ENCODE measurements around the gene XPNPEP3.
"Not testable (repeated sequence)": the region's sequence is repeated elsewhere in the genome, so short reads cannot be mapped to it uniquely, and the experiment has no call there.

Gene XPNPEP3

DNA sequence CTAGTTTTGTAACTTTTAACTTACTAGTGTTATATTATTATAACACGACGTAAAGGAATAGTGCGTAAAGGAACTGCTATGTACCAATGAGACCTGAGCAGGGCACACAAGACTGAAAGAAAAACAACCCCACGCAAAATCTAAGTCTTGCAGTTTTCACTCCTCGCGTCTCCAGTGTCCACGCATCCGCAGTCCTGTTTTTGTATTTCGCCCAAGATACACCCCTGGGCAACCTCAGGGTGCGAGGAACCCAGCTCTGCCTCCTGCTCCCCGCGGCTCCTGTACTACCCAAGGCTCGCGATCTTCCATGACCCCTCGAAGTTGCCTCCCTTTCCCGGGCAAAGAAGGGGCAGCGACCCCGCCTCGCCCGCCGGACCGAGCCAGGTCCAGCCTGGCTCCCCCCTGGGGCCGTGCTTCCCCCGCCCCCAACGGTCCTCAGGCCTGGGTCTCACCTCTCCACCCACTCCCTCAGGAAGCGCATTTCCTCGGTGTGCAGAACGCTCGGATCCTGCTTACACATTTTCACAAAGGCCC, 902 bp upstream of the XPNPEP3 start:
- DNase-seq (ENCODE audit: low read depth in 2 of 2, low spot score in 1 of 2) = peak; percentile 2 to 11

DNA sequence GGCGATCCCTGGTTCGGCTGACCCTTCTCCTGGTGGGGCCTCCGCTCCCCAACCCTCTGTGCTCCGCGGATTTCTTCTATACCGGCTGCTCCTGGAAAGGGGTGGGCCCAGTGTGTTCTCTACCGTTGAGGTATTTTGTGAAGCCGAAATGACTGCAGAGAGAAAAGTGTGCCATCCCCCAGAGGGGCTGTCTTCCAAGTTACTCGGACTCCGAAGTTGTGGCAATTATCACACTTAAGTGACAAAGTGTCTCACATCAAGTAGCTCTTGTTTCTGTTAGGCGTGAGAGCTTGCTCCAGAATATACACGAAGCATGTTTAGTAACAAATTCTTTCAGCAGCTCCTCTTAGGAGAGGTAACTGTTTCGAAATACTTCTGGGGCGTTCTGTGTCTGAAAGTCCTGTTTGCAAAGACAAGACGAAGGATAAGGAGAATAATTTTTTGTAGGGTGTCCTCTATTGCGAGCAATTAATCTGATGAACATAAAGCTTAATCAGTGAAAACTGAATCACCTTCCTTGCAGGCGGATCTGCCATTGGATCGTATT, 434 bp downstream of the XPNPEP3 start:
- peak in 1 of 2 donors; percentile 2 for DNase-seq (ENCODE audit: low read depth in 2 of 2, low spot score in 1 of 2)

DNA sequence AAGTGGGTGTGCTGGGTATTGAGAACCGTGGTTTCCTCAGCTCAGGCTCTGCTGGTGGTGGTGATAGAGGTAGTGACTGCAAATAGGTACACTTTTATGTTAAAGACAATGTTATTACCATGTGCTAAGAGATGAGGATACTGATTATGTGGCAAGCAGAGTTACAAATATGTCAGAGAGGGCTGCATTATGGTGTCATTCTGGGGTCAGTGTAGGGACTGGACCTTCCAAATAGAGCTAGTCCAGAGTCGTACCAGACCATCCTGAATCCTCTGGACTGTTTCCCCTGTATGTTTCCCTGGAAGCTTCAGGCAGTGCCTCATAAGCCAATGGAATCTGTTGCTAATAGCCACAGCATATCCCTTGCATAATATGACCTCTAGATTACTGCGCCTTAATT, 5.1 kb downstream of the XPNPEP3 start, which contains the start of gene DNAJB7:
DNAJB7 (minus strand) TSS at position 101 of the 400 bp plus-strand sequence. CDS start 119 bp downstream, outside the sequence.
- no peak for DNase-seq (ENCODE audit: low read depth in 2 of 2, low spot score in 1 of 2)

DNA sequence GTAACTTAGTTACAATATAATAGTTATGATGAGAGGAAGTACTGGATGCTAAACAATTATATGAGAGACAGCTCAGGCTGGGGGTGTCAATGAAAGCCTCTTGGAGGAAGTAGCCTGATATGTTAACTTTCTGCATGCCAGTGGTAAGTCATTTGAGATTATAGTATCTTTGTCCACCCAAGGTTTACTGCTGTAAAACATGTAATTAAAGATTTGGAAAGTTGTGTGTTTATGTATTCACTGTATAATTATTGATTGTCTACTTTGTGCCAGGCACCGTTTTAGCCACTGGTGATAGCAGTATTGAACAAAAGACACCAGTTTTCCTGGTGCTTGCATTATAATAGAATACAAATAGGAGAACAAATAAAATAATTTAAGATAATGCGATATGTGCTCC, 5.6 kb downstream of the XPNPEP3 start:
- no peak for DNase-seq (ENCODE audit: low read depth in 2 of 2, low spot score in 1 of 2)

DNA sequence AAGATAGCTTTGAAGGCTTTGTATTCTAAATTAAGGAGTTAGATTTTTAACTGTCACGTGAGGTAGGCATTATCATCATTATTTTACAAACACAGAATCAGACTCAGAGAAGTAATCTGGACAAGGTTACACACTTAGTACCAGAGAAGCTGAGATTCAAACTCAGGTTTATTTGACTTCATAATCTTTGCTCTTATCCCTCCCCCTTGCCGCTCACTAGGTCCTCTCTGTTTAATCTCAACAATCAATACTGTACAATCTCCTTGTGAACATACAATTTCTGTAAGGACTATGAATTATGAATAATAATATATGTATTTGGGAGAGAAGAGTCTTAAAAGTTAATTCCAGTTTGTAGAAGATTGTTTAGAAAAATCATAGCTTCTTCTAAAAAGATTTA, 10.2 kb downstream of the XPNPEP3 start:
- no peak for DNase-seq (ENCODE audit: low read depth in 2 of 2, low spot score in 1 of 2)

DNA sequence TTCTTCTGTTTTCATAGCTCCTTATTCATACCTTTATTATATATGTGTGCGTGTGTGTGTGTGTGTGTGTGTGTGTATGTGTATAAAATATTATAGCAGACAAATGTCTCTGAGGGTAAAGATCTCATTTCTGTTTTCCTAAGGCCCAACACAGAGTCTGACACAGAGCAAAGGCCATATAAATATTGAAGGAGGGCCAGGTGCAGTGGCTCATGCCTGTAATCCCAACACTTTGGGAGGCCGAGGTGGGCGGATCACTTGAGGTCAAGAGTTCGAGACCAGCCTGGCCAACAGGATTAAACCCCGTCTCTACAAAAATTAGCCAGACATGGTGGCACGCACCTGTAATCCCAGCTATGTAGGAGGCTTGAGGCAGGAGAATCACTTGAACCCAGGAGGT, 11.4 kb downstream of the XPNPEP3 start:
- not testable (repeated sequence) for DNase-seq (ENCODE audit: low read depth in 2 of 2, low spot score in 1 of 2)

DNA sequence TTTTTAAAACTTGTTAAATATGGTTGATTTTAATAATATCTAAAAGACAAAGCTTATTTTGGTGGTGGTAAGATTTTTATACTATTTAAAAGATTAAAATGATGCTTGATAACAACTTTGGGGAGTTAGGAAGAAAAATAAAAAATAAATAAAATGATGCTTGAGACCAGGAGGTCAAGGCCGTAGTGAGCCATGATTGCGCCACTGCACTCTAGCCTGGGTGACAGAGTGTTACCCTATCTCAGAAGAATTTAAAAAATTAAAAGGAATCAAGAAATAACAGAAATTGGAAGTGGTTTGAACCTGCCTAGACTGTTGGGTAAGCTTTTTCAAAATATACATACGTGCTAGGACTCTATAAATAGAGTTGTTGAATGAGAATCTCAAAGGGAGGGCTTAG, 17.1 kb downstream of the XPNPEP3 start:
- no peak for DNase-seq (ENCODE audit: low read depth in 2 of 2, low spot score in 1 of 2)

DNA sequence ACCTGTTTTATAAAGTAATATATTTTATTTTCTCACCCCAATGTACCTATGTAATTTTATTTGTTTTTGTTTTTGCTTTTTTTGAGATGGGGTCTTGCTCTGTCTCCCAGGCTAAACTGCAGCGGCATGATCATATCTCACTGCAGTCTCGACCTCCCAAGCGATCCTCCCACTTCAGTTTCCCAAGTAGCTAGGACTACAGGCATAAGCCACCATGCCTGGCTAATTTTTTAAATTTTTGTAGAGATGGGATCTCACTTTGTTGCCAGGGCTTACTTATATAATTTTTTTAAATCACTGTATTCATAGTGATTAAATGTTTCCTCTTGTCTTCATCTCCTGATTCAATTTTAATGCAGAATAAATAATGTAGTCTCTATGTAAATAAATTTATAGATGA, 18.2 kb downstream of the XPNPEP3 start:
- DNase-seq (ENCODE audit: low read depth in 2 of 2, low spot score in 1 of 2) = no peak

DNA sequence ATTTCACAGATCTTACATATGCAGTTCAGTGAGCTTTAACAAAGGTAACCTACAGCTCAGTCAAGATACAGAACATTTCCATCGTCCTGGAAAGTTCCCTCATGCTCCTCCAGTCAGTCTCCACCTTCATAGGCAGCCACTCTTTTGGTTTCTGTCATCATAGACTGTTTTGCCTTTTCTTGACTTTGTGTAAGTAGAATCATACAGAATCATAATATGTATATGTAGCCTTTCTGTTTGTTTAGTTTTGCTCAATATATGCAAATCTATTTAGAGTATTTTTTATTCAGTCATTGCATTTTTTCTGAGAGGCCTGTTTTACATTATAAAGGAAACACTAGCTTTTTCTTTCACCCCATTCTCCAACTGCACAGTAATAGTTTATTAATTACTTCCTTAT, 20.0 kb downstream of the XPNPEP3 start:
- DNase-seq (ENCODE audit: low read depth in 2 of 2, low spot score in 1 of 2) = no peak

DNA sequence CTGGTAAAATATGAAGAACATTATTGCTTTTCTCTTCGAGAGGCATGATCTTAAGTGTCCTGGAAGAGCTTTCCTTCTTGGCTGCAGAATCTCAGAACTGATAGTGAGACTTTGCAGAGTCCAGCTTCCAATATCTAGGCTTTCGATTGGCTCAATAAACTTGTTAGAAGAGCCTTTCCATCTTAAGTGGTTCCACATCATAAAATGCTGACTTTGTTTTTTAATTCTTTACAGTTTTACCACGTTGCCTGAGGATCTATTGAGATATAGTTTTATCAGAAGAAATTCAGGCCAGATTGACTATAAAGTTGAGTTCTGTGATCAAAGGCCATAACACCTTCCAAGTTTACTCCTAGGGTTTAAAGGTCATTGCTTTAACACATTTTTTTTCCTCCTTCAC, 20.5 kb downstream of the XPNPEP3 start:
- DNase-seq (ENCODE audit: low read depth in 2 of 2, low spot score in 1 of 2) = no peak

DNA sequence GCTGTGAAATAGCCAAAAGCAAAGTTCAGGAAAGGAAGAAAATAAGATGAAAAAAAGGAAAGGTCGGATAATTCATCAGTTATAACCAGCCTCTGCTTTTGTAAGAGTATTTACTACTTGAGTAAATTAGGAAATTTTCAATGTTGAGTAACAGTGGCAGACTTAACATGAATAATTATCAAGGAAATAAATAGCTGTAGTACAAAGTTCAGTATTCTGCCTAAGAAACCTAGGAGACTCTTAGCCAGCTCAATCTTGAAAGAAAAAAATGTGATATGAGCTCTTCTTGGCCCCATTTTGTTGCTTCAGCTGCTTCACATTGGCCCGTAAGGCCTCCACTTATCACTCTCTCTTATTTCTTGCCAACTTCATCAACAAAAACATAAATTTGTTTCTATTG, 22.0 kb downstream of the XPNPEP3 start:
- no peak for DNase-seq (ENCODE audit: low read depth in 2 of 2, low spot score in 1 of 2)

DNA sequence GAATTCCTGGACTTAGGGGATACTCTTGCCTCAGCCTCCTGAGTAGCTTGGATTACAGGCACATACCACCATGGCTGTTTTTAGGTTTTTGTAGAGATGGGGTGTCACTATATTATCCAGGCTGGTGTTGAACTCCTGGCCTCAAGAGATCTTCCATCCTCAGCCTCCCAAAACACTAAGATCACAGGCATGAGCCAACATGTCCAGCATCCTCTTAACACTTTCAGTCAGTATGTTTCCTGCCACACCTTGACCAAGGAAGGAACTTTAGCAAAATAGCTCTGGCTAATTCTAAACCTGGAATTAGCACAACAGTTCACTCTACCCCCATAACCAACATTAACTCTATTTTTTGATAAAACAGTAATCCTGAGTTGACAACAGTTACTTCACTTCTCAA, 32.2 kb downstream of the XPNPEP3 start:
- no peak for DNase-seq (ENCODE audit: low read depth in 2 of 2, low spot score in 1 of 2)

DNA sequence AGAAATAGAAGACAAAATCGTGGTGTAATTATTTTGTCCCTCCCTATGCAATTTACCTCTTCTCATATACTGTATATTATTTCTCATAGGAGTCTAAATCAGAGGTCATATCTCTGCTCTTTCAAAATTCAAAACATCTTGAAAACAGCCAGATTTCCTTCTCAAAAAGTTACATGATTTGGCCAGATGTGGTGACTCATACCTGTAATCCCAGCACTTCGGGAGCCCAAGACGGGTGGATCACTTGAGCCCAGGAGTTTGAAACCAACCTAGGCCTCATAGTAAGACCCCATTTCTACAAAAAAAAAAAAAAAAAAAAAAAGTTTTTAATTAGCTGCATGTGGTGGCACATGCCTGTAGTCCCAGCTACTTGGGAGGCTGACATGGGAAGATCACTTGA, 33.9 kb downstream of the XPNPEP3 start:
- no peak for DNase-seq (ENCODE audit: low read depth in 2 of 2, low spot score in 1 of 2)

DNA sequence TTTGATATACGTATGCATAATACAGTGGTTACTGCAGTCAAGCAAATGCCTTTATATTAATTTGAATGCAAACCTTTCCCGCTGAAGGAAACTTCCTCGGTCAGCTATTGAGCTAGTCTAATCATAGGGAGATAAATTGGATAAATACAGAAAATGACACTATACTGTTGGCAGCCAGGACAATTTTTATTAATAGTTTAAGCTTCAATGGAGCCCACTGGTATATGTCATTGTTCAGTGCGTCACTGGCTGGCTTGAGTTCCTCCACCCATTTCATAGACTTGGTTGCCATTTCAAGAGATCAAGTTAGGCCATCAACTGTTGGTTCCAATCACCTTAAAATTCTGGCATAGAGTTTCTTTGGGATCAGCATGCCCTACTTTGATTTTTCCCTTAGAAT, 37.5 kb downstream of the XPNPEP3 start:
- no peak for DNase-seq (ENCODE audit: low read depth in 2 of 2, low spot score in 1 of 2)

DNA sequence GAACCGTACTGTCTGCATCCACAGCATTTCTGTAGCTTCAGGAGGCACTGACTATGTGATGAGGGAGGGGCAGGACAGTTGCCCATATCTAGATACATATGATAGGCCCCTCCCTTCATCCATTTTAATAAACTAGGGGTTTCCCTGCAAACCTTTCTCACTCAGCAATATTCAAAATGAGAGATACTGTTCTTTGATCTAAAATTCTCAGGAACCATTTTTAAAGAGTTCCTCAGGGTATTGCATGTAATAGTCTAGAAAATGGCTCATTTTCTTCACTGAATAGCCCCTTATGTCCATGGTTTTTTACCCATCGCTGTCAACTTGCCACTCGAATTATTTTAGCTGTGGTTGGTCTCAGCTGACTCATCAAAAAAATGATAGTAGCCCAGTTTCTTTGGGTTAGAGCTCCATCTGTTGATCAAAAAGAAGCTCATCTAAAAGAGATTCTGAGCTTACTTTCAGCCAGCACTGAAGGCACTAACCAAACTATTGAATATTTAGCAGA, 42.0 kb downstream of the XPNPEP3 start:
- DNase-seq (ENCODE audit: low read depth in 2 of 2, low spot score in 1 of 2) = no peak

DNA sequence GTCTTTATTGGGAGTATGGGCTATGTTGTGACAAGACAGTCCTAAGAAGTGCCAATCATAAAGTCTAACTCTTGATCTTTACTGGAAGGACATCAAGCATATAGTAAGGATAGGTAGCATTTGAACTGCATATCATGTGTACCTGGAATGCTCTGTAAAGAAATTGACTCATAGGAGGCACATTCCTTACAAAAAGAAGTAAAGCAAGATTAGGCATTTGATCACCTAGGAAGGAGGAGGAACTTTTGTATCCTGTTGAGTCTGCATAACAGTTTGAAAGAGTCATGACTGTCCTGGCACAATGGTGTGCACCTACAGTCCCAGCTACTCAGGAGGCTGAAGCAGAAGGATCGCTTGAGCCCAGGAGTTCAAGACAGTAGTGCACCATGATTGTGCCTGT, 47.2 kb downstream of the XPNPEP3 start:
- DNase-seq (ENCODE audit: low read depth in 2 of 2, low spot score in 1 of 2) = no peak

DNA sequence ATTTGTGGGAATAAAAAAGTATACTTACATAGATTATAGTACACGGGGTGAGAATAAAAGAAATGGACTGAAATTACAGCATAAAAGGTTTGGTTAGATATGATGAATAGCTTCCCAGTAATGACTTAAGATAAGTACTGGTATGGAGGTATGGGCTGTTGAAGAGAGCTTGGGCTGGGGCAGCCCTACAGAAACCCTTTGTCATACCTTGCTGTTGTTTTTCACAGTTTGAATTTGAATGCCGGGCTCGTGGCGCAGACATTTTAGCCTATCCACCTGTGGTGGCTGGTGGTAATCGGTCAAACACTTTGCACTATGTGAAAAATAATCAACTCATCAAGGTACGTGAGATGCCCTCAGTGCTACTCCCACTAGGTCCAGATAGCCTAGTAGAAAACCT, 51.9 kb downstream of the XPNPEP3 start:
- DNase-seq (ENCODE audit: low read depth in 2 of 2, low spot score in 1 of 2) = no peak

DNA sequence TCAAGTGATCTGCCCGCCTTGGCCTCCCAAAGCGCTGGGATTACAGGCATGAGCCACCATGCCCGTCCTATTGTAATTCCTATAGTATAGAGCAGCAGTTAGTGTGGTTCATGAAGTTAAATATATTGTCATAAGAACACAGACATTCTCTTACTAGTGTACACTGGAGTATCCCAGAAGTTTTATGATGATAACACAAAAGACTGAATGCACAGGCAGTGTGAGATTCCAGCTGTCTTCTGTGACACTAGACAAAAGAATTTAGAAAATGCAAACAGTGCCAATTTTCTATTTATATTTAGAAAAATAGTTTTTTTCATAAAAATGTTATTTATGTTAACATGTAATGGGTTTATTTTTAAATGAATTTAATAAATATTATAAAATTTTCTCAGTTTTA, 54.8 kb downstream of the XPNPEP3 start:
- DNase-seq (ENCODE audit: low read depth in 2 of 2, low spot score in 1 of 2) = no peak

DNA sequence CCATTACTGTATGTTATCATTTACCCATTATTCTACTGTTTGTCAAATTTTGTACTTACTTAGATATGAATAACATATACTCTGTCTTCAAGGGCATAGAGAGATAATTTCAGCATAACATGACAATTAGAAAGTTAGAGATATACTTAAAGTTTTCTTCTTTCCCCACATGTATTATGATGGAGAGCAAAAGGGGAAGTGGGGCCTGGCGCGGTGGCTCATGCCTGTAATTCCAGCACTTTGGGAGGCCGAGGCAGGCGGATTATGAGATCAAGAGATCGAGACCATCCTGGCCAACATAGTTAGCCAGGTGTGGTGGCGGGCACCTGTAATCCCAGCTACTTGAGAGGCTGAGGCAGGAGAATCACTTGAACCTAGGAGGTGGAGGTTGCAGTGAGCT, 56.0 kb downstream of the XPNPEP3 start:
- DNase-seq (ENCODE audit: low read depth in 2 of 2, low spot score in 1 of 2) = not testable (repeated sequence)

DNA sequence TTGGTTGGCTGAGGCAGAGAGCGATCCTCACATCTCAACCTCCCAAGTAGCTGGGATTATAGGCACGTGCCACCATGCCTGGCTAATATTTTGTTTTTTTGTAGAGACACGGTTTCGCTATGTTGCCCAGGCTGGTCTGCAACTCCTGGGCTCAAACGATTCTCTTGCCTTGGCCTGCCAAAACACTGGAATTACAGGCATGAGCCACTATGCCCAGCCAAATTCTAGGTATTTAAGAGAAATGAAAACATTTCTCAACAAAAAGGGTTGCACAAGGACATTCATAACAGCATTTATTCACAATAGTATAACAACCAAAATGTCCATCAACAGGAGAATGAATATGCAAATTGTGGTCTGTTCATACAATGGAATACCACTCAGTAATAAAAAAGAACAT, 62.5 kb downstream of the XPNPEP3 start:
- no peak for DNase-seq (ENCODE audit: low read depth in 2 of 2, low spot score in 1 of 2)

DNA sequence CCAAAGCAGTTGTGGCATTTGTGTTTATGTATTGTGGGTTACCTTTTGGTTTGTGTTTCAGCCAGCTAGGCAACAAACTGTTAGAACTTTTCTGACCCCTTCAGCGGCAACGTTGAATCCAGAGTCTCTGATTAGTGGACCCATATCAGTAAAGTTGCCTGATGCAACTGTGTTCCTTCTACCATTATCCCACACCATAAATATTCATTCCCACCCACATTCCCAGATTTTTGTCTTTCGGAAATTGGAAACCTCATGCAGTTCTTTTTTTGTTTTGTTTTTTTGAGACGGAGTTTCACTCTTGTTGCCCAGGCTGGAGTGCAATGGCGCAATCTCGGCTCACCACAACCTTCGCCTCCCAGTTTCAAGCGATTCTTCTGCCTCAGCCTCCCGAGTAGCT, 63.6 kb downstream of the XPNPEP3 start:
- DNase-seq (ENCODE audit: low read depth in 2 of 2, low spot score in 1 of 2) = no peak

DNA sequence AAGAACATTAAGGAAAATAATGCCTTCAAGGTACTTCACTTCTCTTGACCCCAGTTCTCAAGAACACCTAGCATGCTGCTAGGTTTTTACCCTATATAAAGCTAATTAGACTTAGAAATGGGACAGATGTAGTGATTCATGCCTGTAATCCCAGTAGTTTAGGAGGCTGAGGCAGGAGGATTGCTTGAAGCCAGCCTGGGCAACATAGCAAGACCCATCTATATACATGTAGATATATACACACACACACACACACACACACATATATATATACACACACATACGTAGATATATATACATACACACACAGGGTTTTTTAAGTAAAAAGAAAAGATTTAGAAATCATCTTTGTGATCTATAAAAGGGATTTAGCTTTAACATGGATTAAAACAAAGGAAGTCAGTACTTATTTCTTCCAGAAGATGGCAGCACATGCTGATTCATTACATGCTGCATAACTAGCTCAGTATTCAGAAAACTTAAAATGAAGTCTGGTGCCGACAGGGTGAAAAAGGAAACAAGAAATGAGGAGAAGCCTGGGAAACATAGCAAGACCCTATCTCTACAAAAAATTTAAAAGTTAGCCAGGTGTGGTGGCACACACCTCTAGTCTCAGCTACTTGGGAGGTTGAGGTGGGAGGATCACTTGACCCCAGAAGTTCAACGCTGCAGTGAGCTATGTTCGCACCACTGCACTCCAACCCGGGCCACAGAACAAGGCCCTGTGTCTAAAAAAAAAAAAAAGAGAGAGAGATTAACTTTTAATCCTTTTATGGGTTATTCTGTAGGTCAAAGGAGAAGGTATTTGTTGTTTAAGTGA, 65.7 kb downstream of the XPNPEP3 start:
- no peak for DNase-seq (ENCODE audit: low read depth in 2 of 2, low spot score in 1 of 2)

All from stimulated activated CD8-positive, alpha-beta memory T cell treated with anti-CD3 and anti-CD28 coated beads, Interleukin-4, amount 100 ng/mL, for 4 hours (primary cell).